ENCODE measurements around the gene SH2D4B. TPM values are rescaled to one million over a fixed set of nuclear protein-coding genes. Genes with fewer than 3 reads are reported as not detected.

SH2D4B gene
- total and polyA plus RNA-seq, 2 donors (not counting 3 experiments of a cell fraction or from before 2014, with no cell fraction given) = not detected

DNA sequence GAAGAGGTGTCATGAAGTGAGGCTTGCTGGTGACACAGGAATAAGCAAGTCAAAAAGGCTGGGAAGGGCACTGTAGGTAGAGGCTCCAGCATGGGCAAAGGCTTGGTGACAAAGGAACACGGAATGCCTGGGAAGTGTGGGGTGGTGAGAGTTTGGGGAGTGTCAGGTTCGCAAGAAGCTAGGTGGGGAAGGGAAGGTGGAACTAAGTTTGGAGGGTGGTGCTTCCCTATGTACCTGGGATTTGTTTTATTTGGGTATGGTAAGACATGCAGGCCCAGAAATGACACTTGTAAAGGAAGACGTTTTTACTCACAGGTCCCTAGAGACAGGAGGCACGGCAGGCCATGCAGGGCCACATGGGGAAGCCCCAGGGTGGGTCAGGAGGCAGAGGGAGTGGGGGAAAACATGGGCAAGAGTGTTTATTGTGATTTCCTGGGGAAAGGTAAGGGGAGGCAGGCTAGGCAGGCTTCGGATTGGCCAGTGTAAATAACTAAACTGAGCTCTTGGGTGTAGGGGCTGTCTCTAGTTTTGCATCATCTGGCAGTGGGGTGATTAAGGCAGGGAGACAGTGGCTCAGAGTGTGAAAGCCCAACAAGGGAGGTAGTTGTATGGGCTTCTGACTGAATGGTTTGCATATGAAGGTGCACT lies 52.1 kb downstream of the SH2D4B start:
- no peak overlapping the region for H2AFZ ChIP-seq (ENCODE audit: low read depth, low read length)
- no peaks in the 10 kb centered on the region for H3K36me3 ChIP-seq (ENCODE audit: control insufficient read depth in 2 of 2, extremely low read depth in 1 of 2, insufficient read depth in 2 of 2, low read length in 2 of 2)
- BruUV-seq (replicated peaks) = no TSS peak
- CTCF ChIA-PET = interaction anchor here (1.7 kb wide), 1 partner anchor 207 kb away, joined by 4 read pairs; no protein-coding TSS in a partner anchor
- H3K4me2 ChIP-seq (ENCODE audit: insufficient read depth, low read length) = no peak overlapping the region
- DNase-seq (ENCODE audit: low read depth, low spot score) = no peak
- no peak for FAIRE-seq
- dilution Hi-C loops (cut with MboI; ENCODE audit: extremely low pct_ligation_motif_present, low sequenced_read_pairs) (no loop called here), intact Hi-C loops (cut with micrococcal nuclease) (no loop called here)
- H3K27me3 ChIP-seq (ENCODE audit: control insufficient read depth in 2 of 2, insufficient read depth in 2 of 2, low read length in 2 of 2) = peaks cover 0 to 2% of the 10 kb centered on the region in 2 experiments
- no peak for TF ChIP-seq GATA2 (IDR thresholded peaks at IDR 0.05; ENCODE audit: insufficient read depth, insufficient read length, low read depth, low read length)
- TF ChIP-seq JUN (IDR thresholded peaks at IDR 0.05; ENCODE audit: borderline replicate concordance, insufficient read depth, insufficient read length, low read depth) = no peak
- TF ChIP-seq EZH2 (IDR thresholded peaks at IDR 0.05; ENCODE audit: borderline replicate concordance, low read depth, low read length, severe bottlenecking) = no peak
- H3K4me1 ChIP-seq (ENCODE audit: control insufficient read depth, extremely low read depth, insufficient read depth, low read length) = no peaks in the 10 kb centered on the region
- no peaks in the 10 kb centered on the region for H3K9me3 ChIP-seq (replicated peaks; ENCODE audit: control insufficient read depth, insufficient read depth, low read length)
- POLR2A ChIA-PET = no interaction called here
- no peaks in the 10 kb centered on the region for H3K9me1 ChIP-seq (replicated peaks; ENCODE audit: control insufficient read depth, extremely low read depth, insufficient read depth, low read length)
- H3K79me2 ChIP-seq (ENCODE audit: control insufficient read depth, insufficient read depth, low read length) = no peaks in the 10 kb centered on the region
- H3K9ac ChIP-seq (replicated peaks; ENCODE audit: extremely low read depth, insufficient read depth, low read length) = no peak overlapping the region
- H4K20me1 ChIP-seq (replicated peaks; ENCODE audit: control insufficient read depth, extremely low read depth, insufficient read depth, low read length) = no peaks in the 10 kb centered on the region
- H3K4me3 ChIP-seq (replicated peaks in 1 of 3; ENCODE audit: insufficient read depth in 1 of 3, low read depth in 1 of 3, low read length in 3 of 3) = no peak overlapping the region
- H3K27ac ChIP-seq (ENCODE audit: insufficient read depth, low read depth, low read length) = no peak overlapping the region

DNA sequence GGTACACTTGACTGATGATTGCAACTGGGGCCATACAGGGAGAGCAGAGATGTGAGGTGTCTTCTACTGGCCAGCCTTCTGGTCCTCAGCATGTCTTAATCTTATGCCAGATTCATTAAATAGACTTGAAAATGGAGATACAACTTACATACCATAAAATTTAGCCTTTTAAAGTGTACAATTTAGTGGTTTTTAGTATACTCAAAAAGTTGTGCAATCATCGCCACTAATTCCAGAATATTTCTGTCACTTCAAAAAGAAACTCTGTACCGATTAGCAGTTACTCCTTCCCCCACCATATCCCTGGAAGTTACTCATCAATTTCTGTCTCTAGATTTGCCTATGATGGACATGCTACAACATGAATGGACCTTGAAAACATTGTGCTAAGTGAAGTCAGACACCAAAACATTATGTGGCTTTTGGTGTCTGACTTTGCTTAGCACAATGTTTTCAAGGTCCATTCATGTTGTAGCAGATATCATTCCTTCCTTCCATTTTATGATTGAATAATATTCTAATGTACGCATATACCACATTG lies 53.0 kb downstream of the SH2D4B start:
- Histone ChIP-seq H3K9ac (replicated peaks; ENCODE audit: extremely low read depth, insufficient read depth, low read length) (no peak overlapping the region), H3K9me1 (replicated peaks; ENCODE audit: control insufficient read depth, extremely low read depth, insufficient read depth, low read length) (no peaks in the 10 kb centered on the region), H3K4me3 (replicated peaks in 1 of 3; ENCODE audit: insufficient read depth in 1 of 3, low read depth in 1 of 3, low read length in 3 of 3) (no peak overlapping the region), H3K27ac (ENCODE audit: insufficient read depth, low read depth, low read length) (no peak overlapping the region), H3K4me1 (ENCODE audit: control insufficient read depth, extremely low read depth, insufficient read depth, low read length) (no peaks in the 10 kb centered on the region), H3K79me2 (ENCODE audit: control insufficient read depth, insufficient read depth, low read length) (no peaks in the 10 kb centered on the region), H4K20me1 (replicated peaks; ENCODE audit: control insufficient read depth, extremely low read depth, insufficient read depth, low read length) (no peaks in the 10 kb centered on the region), H3K27me3 (ENCODE audit: control insufficient read depth in 2 of 2, insufficient read depth in 2 of 2, low read length in 2 of 2) (peaks cover 0 to 2% of the 10 kb centered on the region in 2 experiments), H3K9me3 (replicated peaks; ENCODE audit: control insufficient read depth, insufficient read depth, low read length) (no peaks in the 10 kb centered on the region), H2AFZ (ENCODE audit: low read depth, low read length) (no peak overlapping the region), H3K4me2 (ENCODE audit: insufficient read depth, low read length) (no peak overlapping the region), H3K36me3 (ENCODE audit: control insufficient read depth in 2 of 2, extremely low read depth in 1 of 2, insufficient read depth in 2 of 2, low read length in 2 of 2) (no peaks in the 10 kb centered on the region)
- TF ChIP-seq MAX (IDR thresholded peaks at IDR 0.05; ENCODE audit: insufficient read depth, insufficient read length) (no peak), FOS (IDR thresholded peaks at IDR 0.05; ENCODE audit: borderline replicate concordance, insufficient read depth, low read length) (no peak), EZH2 (IDR thresholded peaks at IDR 0.05; ENCODE audit: borderline replicate concordance, low read depth, low read length, severe bottlenecking) (no peak), POLR2A (IDR thresholded peaks at IDR 0.05; ENCODE audit: low read depth, low read length) (no peak), MYC (IDR thresholded peaks at IDR 0.05; ENCODE audit: low read depth, low read length) (no peak), GATA2 (IDR thresholded peaks at IDR 0.05; ENCODE audit: insufficient read depth, insufficient read length, low read depth, low read length) (no peak), CTCF (IDR thresholded peaks at IDR 0.05; ENCODE audit: extremely low read depth in 1 of 2, insufficient read depth in 1 of 2, low read depth in 1 of 2, low read length in 2 of 2) (no peak), JUN (IDR thresholded peaks at IDR 0.05; ENCODE audit: borderline replicate concordance, insufficient read depth, insufficient read length, low read depth) (no peak), POLR2AphosphoS5 (IDR thresholded peaks at IDR 0.05; ENCODE audit: insufficient read depth, low read depth, low read length) (no peak)
- FAIRE-seq (no peak), DNase-seq (ENCODE audit: low read depth, low spot score) (no peak)
- dilution Hi-C loops (cut with MboI; ENCODE audit: extremely low pct_ligation_motif_present, low sequenced_read_pairs) = no loop called here
- no TSS peak for BruUV-seq (replicated peaks)
- CTCF ChIA-PET = no interaction called here
- intact Hi-C loops (cut with micrococcal nuclease) = no loop called here
- POLR2A ChIA-PET = no interaction called here

Data from endothelial cell of umbilical vein (primary cell).